ENCODE results near the gene ATP8A2.
"Not testable (repeated sequence)": the region's sequence is repeated elsewhere in the genome, so short reads cannot be mapped to it uniquely, and the experiment has no call there.

The ATP8A2 gene

DNA sequence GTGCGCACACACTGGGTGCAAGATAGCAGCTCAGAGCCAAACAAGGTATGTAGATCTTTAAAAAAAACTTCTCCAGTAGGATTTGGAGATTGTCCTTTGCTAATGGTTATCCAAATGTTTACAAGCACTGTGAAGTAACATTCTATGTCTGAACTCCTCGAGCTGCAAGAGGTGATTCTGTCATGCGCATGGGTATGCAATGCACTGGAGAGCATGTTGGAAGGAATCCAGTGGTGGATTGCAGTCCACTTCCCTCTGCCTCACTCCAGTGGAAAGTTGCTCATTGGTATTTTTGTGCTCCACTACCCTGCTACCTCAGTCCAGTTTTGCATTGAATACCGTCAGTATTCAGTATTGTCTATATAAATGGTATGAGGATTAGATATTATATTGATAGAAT, 132.1 kb downstream of the ATP8A2 start:
- Mint-ChIP-seq H3K27ac (no peak overlapping the region), H3K4me1 (no peaks in the 10 kb centered on the region), H3K27me3 (peaks cover 3% of the 10 kb centered on the region), H3K9me3 (no peaks in the 10 kb centered on the region), H3K36me3 (no peaks in the 10 kb centered on the region), H3K4me3 (no peak overlapping the region)
- DNase-seq = no peak
- CTCF ChIA-PET = no interaction called here

GRCh38 chr13:25507841-25508240, 136.1 kb downstream of the ATP8A2 start:
- CTCF ChIA-PET = no interaction called here
- no peak overlapping the region for H3K27ac Mint-ChIP-seq
- peaks cover 5% of the 10 kb centered on the region for H3K9me3 Mint-ChIP-seq
- no peak overlapping the region for H3K4me3 Mint-ChIP-seq
- no peaks in the 10 kb centered on the region for H3K27me3 Mint-ChIP-seq
- no peak for DNase-seq
- H3K4me1 Mint-ChIP-seq = peaks cover 4% of the 10 kb centered on the region
- no peaks in the 10 kb centered on the region for H3K36me3 Mint-ChIP-seq

DNA sequence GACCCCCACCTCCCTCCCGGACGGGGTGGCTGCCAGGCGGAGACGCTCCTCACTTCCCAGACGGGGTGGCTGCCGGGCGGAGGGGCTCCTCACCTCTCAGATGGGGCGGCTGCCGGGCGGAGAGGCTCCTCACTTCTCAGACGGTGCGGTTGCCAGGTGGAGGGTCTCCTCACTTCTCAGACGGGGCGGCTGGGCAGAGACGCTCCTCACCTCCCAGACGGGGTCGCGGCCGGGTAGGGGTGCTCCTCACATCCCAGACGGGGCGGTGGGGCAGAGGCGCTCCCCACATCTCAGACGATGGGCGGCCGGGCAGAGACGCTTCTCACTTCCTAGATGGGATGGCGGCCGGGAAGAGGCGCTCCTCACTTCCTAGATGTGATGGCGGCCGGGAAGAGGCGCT, 141.3 kb downstream of the ATP8A2 start:
- H3K36me3 Mint-ChIP-seq, H3K4me1 Mint-ChIP-seq, DNase-seq, H3K4me3 Mint-ChIP-seq, H3K9me3 Mint-ChIP-seq, CTCF ChIA-PET, H3K27ac Mint-ChIP-seq, H3K27me3 Mint-ChIP-seq: not testable (repeated sequence)

DNA sequence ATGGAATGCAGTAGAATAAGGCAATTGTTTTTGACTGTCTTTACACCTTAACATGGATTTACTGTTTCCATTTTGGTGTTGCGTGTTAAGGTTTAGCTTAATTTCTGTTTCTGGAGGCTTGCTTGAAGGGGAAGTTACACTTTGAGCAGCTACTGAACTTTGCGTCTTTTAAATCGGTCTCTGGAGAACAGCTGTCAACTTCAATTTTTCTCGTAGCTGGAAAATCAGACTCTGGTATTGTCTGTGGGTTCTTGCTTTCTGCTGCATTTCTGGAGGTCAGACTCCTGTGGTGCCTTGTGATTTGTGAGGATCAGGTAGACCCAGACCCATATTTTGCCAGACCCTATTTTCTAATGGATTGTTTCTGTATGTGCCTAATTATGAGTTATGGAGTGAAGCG, 146.7 kb downstream of the ATP8A2 start:
- no peaks in the 10 kb centered on the region for H3K36me3 Mint-ChIP-seq
- CTCF ChIA-PET = no interaction called here
- H3K27me3 Mint-ChIP-seq = no peaks in the 10 kb centered on the region
- H3K9me3 Mint-ChIP-seq = peaks cover 1% of the 10 kb centered on the region
- no peaks in the 10 kb centered on the region for H3K4me1 Mint-ChIP-seq
- no peak for DNase-seq
- H3K4me3 Mint-ChIP-seq = no peak overlapping the region
- no peak overlapping the region for H3K27ac Mint-ChIP-seq

- Mint-ChIP-seq H3K36me3 (peaks cover 2% of the 10 kb centered on the region), H3K27me3 (no peaks in the 10 kb centered on the region), H3K4me3 (no peak overlapping the region), H3K9me3 (peaks cover 5% of the 10 kb centered on the region), H3K27ac (no peak overlapping the region), H3K4me1 (no peaks in the 10 kb centered on the region)
- CTCF ChIA-PET = no interaction called here
- no peak for DNase-seq
These were observed 154.1 kb downstream of the ATP8A2 start for GRCh38 chr13:25525884-25526283.

- CTCF ChIA-PET = no interaction called here
- no peak overlapping the region for H3K27ac Mint-ChIP-seq
These were observed 156.5 kb downstream of the ATP8A2 start for GRCh38 chr13:25528266-25528665.

DNA sequence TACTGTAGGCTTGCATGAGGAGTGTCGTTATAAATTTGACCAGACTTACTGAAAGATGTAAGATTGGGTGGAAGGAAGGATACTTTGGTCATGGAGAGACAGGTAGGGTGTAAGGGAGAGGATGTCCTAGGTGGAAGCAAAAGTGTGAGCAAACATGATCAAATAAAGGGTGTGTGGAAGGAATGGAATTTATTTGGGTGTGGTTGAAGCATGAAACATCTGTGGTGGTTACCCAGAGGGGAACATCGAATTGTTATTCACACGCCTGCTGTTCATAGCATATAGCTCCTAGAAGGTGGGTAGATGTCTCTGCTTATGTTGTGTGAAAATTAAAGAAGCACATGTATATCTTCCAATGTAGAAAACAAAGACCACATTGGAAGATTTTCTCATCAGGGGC, 157.7 kb downstream of the ATP8A2 start:
- Mint-ChIP-seq H3K9me3 (peaks cover 5% of the 10 kb centered on the region), H3K36me3 (peaks cover 2% of the 10 kb centered on the region), H3K4me3 (no peak overlapping the region), H3K4me1 (no peaks in the 10 kb centered on the region), H3K27me3 (no peaks in the 10 kb centered on the region), H3K27ac (no peak overlapping the region)
- CTCF ChIA-PET = no interaction called here
- no peak for DNase-seq

More at GRCh38 chr13:25528266-25528665, 156.5 kb downstream of the ATP8A2 start:
- Mint-ChIP-seq H3K4me3 (no peak overlapping the region), H3K36me3 (peaks cover 2% of the 10 kb centered on the region), H3K9me3 (peaks cover 5% of the 10 kb centered on the region), H3K27me3 (no peaks in the 10 kb centered on the region), H3K4me1 (no peaks in the 10 kb centered on the region)
- no peak for DNase-seq

DNA sequence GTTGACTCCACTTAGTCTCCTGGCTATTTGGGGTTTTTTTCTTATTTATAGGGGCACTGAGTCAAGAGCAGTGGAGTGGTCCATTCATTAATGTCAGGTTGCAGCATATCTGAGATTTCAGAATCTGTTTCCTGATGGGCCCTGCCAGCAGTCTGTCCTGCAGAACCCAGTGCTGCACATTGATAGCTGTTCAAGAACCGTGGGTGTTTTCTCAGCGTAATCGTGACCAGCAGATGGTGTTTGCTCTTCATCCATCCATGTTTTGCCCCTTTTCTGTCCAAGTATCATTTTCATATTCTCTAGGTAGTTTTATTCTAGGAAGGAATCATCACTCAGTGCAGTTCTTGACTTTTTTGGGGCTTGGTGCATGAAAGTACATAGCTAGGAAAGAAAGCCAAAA, 166.5 kb downstream of the ATP8A2 start:
- Mint-ChIP-seq H3K4me3 (no peak overlapping the region), H3K4me1 (no peaks in the 10 kb centered on the region), H3K27me3 (peaks cover 10% of the 10 kb centered on the region), H3K36me3 (no peaks in the 10 kb centered on the region), H3K9me3 (no peaks in the 10 kb centered on the region), H3K27ac (no peak overlapping the region)
- no peak for DNase-seq
- CTCF ChIA-PET = no interaction called here

DNA sequence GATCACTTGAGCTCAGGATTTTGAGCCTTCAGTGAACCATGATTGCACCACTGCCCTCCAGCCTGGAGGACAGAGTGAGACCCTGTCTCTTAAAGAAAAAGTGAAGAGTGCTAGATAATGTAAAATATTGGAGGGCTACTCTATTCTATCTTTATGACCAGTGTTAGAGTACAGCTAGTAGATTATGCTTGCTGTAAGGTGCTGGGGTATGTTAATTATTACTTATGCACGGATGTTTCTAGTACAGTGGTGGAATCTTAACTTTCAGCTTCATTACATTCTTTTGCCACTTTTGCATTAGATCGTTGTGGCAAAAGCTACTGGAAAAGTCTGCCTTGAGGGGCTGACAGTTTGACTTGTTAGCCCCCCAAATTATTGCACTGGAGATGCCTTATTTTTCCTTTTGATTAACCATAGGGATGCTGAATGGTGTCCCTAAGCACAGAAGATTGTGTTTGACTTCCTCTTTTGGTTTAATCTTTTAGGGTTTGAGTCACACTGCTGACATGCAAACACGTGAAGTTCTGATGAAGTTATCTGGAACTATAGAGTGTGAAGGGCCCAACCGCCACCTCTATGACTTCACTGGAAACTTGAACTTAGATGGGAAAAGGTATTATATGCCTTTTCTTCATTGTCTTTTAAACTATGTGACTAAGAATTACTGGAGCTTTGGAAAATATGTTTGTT, 169.8 kb downstream of the ATP8A2 start:
- Mint-ChIP-seq H3K27ac (no peak overlapping the region), H3K9me3 (no peaks in the 10 kb centered on the region), H3K4me3 (no peak overlapping the region), H3K4me1 (no peaks in the 10 kb centered on the region), H3K36me3 (no peaks in the 10 kb centered on the region), H3K27me3 (peaks cover 4% of the 10 kb centered on the region)
- CTCF ChIA-PET = no interaction called here
- no peak for DNase-seq

DNA sequence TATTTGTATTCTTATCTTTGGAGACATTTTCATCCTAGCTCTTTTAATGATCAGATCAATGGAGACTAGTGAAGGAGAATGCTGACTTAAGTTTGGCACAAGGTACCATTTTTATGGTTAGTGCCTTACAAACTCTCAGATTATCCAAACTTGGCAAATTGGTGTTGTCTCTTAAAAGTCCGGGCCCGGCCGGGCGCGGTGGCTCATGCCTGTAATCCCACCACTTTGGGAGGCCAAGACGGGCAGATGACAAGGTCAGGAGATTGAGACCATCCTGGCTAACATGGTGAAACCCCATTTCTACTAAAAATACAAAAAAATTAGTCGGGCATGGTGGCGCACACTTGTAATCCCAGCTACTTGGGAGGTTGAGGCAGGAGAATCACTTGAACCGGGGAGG, 177.2 kb downstream of the ATP8A2 start:
- CTCF ChIA-PET = interaction anchor here (0.6 kb wide), 1 partner anchor 389 kb away, joined by 4 read pairs; no protein-coding TSS in a partner anchor
- H3K36me3 Mint-ChIP-seq, H3K4me1 Mint-ChIP-seq, H3K9me3 Mint-ChIP-seq, H3K27ac Mint-ChIP-seq, H3K4me3 Mint-ChIP-seq, DNase-seq, H3K27me3 Mint-ChIP-seq: not testable (repeated sequence)

DNA sequence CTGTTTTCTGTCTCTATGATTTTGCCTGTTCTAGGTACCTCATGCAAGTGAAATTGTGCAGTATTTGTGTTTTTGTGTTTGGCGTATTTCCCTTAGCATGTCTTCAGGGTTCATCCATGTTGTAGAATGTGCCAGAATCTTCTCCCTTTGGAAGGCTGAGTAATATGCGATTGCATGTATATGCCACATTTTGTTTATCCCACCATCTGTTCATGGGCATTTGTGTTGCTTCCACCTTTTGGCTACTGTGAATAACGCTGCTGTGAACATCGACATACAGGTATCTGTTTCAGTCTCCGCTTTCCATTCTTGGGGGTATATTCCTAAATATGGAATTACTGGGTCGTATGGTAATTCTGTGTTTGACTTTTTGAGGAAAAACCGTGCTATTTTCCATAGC, 190.0 kb downstream of the ATP8A2 start:
- Mint-ChIP-seq H3K4me3 (no peak overlapping the region), H3K4me1 (no peaks in the 10 kb centered on the region), H3K36me3 (no peaks in the 10 kb centered on the region), H3K27ac (no peak overlapping the region), H3K9me3 (no peaks in the 10 kb centered on the region), H3K27me3 (peaks cover 6% of the 10 kb centered on the region)
- CTCF ChIA-PET = no interaction called here
- no peak for DNase-seq

GRCh38 chr13:25570185-25570584, 198.4 kb downstream of the ATP8A2 start:
- DNase-seq = no peak
- Mint-ChIP-seq H3K9me3 (no peaks in the 10 kb centered on the region), H3K4me1 (no peaks in the 10 kb centered on the region), H3K36me3 (no peaks in the 10 kb centered on the region), H3K4me3 (no peak overlapping the region), H3K27me3 (peaks cover 29% of the 10 kb centered on the region), H3K27ac (no peak overlapping the region)
- CTCF ChIA-PET = no interaction called here

DNA sequence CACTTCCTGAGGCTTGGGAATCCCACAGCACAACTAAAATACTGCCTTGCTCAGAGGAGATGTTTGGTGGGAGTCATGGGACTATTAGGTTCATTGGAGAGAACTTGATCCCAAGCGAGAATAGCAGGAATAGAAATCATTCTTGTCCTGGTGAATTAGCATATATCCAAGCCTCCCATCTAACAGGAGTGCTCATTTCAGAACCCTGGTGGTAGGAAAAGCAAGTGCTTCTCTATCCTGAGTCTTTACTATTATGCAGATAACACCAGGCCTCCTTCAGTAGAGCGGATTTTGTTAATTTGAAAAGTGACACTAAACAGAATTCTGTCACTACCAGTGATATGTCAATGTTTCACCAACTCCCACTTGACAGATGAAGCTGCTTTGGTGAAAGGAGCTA, 199.5 kb downstream of the ATP8A2 start:
- no peak for DNase-seq
- CTCF ChIA-PET = interaction anchor here (1.1 to 1.4 kb wide), 2 partner anchors 253 to 498 kb away, joined by 3 read pairs; no protein-coding TSS in a partner anchor
- Mint-ChIP-seq H3K27me3 (peaks cover 32% of the 10 kb centered on the region), H3K4me1 (no peaks in the 10 kb centered on the region), H3K4me3 (no peak overlapping the region), H3K36me3 (no peaks in the 10 kb centered on the region), H3K27ac (no peak overlapping the region), H3K9me3 (no peaks in the 10 kb centered on the region)

DNA sequence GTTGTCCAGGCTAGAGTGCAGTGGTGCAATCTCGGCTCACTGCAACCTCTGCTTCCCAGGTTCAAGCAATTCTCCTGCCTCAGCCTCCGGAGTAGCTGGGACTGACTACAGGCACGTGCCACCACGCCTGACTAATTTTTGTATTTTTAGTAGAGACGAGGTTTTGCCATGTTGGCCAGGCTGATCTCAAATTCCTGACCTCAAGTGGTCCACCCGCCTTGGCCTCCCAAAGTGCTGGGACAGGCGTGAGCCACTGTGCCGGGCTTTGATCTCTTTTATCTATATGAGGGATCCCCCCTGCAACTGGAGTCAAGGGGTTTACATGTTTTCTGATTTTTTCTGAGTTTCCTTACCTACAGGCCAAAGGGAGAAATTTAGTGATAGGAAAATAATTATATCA, 200.4 kb downstream of the ATP8A2 start:
- H3K36me3 Mint-ChIP-seq, H3K9me3 Mint-ChIP-seq, H3K4me1 Mint-ChIP-seq, H3K27ac Mint-ChIP-seq, H3K4me3 Mint-ChIP-seq, DNase-seq: not testable (repeated sequence)
- peaks cover 29% of the 10 kb centered on the region for H3K27me3 Mint-ChIP-seq
- CTCF ChIA-PET = interaction anchor here (0.8 to 1.4 kb wide), 3 partner anchors 492 to 526 kb away, joined by 3 read pairs; no protein-coding TSS in a partner anchor

- Mint-ChIP-seq H3K9me3 (no peaks in the 10 kb centered on the region), H3K36me3 (no peaks in the 10 kb centered on the region), H3K4me3 (no peak overlapping the region), H3K27me3 (peaks cover 31% of the 10 kb centered on the region), H3K27ac (no peak overlapping the region), H3K4me1 (no peaks in the 10 kb centered on the region)
- DNase-seq = peak; percentile 85
- CTCF ChIA-PET = interaction anchor here (0.7 to 2.2 kb wide), 14 partner anchors 8 to 610 kb away, joined by 3 to 20 read pairs (median 4); no protein-coding TSS in a partner anchor
These were observed 202.9 kb downstream of the ATP8A2 start for GRCh38 chr13:25574437-25575411.

Data from activated naive CD4-positive, alpha-beta T cell treated with anti-CD3 and anti-CD28 coated beads, Interleukin-2, amount 10 ng/mL, durations not matched to agents 7 days and 5 days (primary cell).